Measurements from ENCODE around the gene EPB41L4B. TPM values are rescaled to one million over a fixed set of nuclear protein-coding genes. Genes with fewer than 3 reads are reported as not detected.

Gene EPB41L4B
- total RNA-seq, 1 experiment from 2014 or later, result not detected

DNA sequence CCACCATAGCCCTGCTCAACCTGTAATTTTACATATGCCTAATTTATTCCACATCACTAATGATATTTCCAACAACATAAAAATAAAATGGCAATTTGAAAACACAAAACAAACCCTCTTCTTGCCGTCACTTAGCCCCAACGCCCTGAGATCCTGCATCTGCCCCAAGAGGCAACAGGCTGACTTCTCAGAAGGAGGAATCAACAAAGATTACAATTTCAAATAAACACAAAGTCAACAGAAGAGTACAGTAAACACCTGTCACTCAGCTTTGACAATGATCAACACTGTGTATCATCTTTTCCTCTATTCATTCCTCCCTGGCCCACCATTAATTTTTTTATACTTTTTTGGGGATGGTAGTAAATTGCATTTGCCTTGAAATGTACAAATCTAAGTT lies 19.8 kb downstream of the EPB41L4B start:
- Histone ChIP-seq H3K9ac (ENCODE audit: low read length) (no peak overlapping the region), H3K4me1 (ENCODE audit: low read length) (no peaks in the 10 kb centered on the region), H3K4me3 (ENCODE audit: low read length) (no peak overlapping the region), H3K27ac (ENCODE audit: low read length) (no peak overlapping the region), H3K9me3 (ENCODE audit: low read length) (no peaks in the 10 kb centered on the region), H4K20me1 (ENCODE audit: insufficient read depth, low read depth, low read length) (no peaks in the 10 kb centered on the region), H3K9me2 (replicated peaks; ENCODE audit: insufficient read depth, low read length) (no peaks in the 10 kb centered on the region), H3K27me3 (ENCODE audit: low read length) (no peaks in the 10 kb centered on the region), H3K36me3 (ENCODE audit: insufficient read depth, low read length) (no peaks in the 10 kb centered on the region), H2AFZ (ENCODE audit: low read length) (no peak overlapping the region), H3K4me2 (ENCODE audit: low read depth, low read length, poor library complexity, severe bottlenecking) (no peak overlapping the region), H3K79me2 (ENCODE audit: low read length) (no peaks in the 10 kb centered on the region)
- no peak for DNase-seq

DNA sequence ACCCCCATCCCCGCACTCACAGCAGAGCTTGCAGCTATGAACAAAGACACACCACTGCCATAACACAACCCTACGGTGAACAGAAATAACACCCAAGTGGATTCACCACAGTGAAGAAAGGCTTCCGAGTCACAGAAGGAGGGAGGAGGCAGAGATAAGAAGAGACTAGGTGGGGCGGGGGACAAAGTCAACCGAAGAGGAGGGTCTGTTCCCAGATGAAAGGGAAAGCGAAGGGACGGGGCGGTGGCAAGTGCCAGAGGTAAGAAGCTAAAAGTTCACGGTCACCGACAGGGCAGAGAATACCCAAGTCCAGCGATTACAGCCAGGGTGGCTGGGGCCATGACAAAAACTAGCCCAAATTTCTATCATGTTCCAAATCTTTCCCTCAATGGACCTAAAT lies 21.0 kb downstream of the EPB41L4B start:
- Histone ChIP-seq H4K20me1 (ENCODE audit: insufficient read depth, low read depth, low read length) (no peaks in the 10 kb centered on the region), H3K9me2 (replicated peaks; ENCODE audit: insufficient read depth, low read length) (no peaks in the 10 kb centered on the region), H3K4me3 (ENCODE audit: low read length) (no peak overlapping the region), H3K9me3 (ENCODE audit: low read length) (no peaks in the 10 kb centered on the region), H3K27ac (ENCODE audit: low read length) (no peak overlapping the region), H3K9ac (ENCODE audit: low read length) (no peak overlapping the region), H3K27me3 (ENCODE audit: low read length) (no peaks in the 10 kb centered on the region), H3K4me1 (ENCODE audit: low read length) (no peaks in the 10 kb centered on the region), H3K79me2 (ENCODE audit: low read length) (no peaks in the 10 kb centered on the region), H2AFZ (ENCODE audit: low read length) (no peak overlapping the region), H3K36me3 (ENCODE audit: insufficient read depth, low read length) (no peaks in the 10 kb centered on the region), H3K4me2 (ENCODE audit: low read depth, low read length, poor library complexity, severe bottlenecking) (no peak overlapping the region)
- DNase-seq, result no peak

DNA sequence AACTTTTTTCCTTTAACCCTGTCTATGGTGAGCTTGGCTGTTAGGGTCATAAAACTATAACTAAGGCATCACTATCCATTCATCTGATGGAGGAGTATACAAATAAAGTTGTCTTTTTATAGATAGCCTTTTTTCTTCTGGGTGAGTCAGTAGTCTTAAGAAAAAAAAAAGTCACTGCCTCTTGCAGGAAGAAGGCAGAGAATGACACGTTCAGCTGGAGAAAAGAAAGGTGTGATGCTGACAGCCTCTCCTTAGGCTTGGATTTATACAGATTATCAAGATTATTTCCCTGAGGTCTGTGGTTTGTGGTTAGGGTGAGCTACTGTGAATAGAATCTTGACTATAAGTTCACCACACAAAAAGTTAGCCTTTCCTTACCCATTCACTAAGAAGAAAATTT lies 23.0 kb downstream of the EPB41L4B start:
- H3K9me3 ChIP-seq (ENCODE audit: low read length), result no peaks in the 10 kb centered on the region
- H4K20me1 ChIP-seq (ENCODE audit: insufficient read depth, low read depth, low read length), result no peaks in the 10 kb centered on the region
- no peaks in the 10 kb centered on the region for H3K36me3 ChIP-seq (ENCODE audit: insufficient read depth, low read length)
- no peak overlapping the region for H3K27ac ChIP-seq (ENCODE audit: low read length)
- H3K9ac ChIP-seq (ENCODE audit: low read length), result no peak overlapping the region
- no peaks in the 10 kb centered on the region for H3K79me2 ChIP-seq (ENCODE audit: low read length)
- H3K4me3 ChIP-seq (ENCODE audit: low read length), result no peak overlapping the region
- DNase-seq, result no peak
- no peaks in the 10 kb centered on the region for H3K9me2 ChIP-seq (replicated peaks; ENCODE audit: insufficient read depth, low read length)
- no peak overlapping the region for H3K4me2 ChIP-seq (ENCODE audit: low read depth, low read length, poor library complexity, severe bottlenecking)
- no peaks in the 10 kb centered on the region for H3K27me3 ChIP-seq (ENCODE audit: low read length)
- no peak overlapping the region for H2AFZ ChIP-seq (ENCODE audit: low read length)
- no peaks in the 10 kb centered on the region for H3K4me1 ChIP-seq (ENCODE audit: low read length)

DNA sequence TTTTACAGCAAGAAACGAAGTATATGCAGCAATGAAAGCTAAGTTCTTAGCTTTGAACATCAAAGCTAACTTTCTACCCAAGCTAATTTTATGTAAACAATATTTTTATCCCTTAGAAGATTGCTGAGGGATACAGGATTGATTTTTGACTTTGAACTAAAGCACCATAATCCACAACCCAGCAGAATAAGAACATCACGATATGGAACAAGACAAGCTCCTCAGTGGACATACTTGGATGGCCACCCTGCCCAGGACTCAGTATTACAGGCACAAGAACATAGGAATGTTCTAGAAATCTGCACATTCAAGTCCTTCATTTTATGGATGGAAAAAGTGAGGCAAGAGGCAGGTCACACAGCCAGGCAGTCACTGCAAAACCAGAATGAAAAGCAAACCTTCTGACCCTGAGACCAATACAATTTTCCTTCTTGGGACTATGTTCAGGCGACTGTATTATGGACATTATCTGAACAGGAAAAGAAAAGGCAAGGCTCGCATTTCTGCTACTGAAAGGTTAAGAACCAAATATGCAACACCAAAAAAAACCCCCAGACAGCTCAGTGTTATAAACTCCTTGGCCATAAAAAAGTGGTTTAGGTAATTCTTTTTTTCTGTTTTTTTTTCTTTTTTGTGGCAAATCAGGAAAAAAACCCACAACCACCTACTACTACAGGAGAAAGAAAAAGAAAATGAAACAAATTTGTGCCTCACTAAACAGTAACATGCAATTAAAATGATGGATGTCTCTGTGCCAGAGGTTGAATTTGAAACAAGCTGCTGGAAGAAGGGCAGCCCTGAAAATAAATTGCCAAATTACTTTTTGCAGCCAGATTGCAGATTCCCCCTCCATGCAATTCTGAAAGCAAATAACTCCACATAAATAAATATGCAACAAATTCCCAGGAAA lies 25.4 kb downstream of the EPB41L4B start:
- Histone ChIP-seq H3K27ac (ENCODE audit: low read length) (no peak overlapping the region), H4K20me1 (ENCODE audit: insufficient read depth, low read depth, low read length) (no peaks in the 10 kb centered on the region), H3K79me2 (ENCODE audit: low read length) (no peaks in the 10 kb centered on the region), H3K9me3 (ENCODE audit: low read length) (no peaks in the 10 kb centered on the region), H3K4me1 (ENCODE audit: low read length) (no peaks in the 10 kb centered on the region), H3K27me3 (ENCODE audit: low read length) (no peaks in the 10 kb centered on the region), H3K9ac (ENCODE audit: low read length) (no peak overlapping the region), H3K36me3 (ENCODE audit: insufficient read depth, low read length) (no peaks in the 10 kb centered on the region), H3K9me2 (replicated peaks; ENCODE audit: insufficient read depth, low read length) (no peaks in the 10 kb centered on the region), H3K4me2 (ENCODE audit: low read depth, low read length, poor library complexity, severe bottlenecking) (no peak overlapping the region), H3K4me3 (ENCODE audit: low read length) (no peak overlapping the region), H2AFZ (ENCODE audit: low read length) (no peak overlapping the region)
- DNase-seq, result no peak

DNA sequence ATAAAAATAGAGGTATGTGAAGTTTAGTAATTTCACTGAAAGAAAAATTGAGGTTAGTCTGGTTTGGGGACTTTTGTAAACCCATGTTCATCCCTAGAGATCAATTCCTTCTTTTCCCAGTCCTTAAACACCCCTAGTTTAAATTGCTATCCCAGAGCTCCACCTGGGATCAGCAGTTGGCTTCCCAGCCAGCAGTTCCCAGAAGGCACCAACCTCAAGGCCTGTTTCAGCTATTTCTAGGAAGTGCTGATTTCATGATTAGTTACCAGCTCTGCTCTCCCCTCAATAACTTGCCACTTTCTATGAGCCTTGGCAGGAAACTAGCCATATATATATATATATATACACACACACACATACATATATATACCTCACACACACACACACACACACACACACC lies 30.5 kb downstream of the EPB41L4B start:
- no peaks in the 10 kb centered on the region for H4K20me1 ChIP-seq (ENCODE audit: insufficient read depth, low read depth, low read length)
- no peak overlapping the region for H2AFZ ChIP-seq (ENCODE audit: low read length)
- no peaks in the 10 kb centered on the region for H3K9me2 ChIP-seq (replicated peaks; ENCODE audit: insufficient read depth, low read length)
- DNase-seq, result no peak
- H3K36me3 ChIP-seq (ENCODE audit: insufficient read depth, low read length), result no peaks in the 10 kb centered on the region
- H3K9me3 ChIP-seq (ENCODE audit: low read length), result no peaks in the 10 kb centered on the region
- H3K4me3 ChIP-seq (ENCODE audit: low read length), result no peak overlapping the region
- no peaks in the 10 kb centered on the region for H3K79me2 ChIP-seq (ENCODE audit: low read length)
- H3K9ac ChIP-seq (ENCODE audit: low read length), result no peak overlapping the region
- H3K27me3 ChIP-seq (ENCODE audit: low read length), result no peaks in the 10 kb centered on the region
- H3K4me2 ChIP-seq (ENCODE audit: low read depth, low read length, poor library complexity, severe bottlenecking), result no peak overlapping the region
- no peaks in the 10 kb centered on the region for H3K4me1 ChIP-seq (ENCODE audit: low read length)
- H3K27ac ChIP-seq (ENCODE audit: low read length), result no peak overlapping the region

DNA sequence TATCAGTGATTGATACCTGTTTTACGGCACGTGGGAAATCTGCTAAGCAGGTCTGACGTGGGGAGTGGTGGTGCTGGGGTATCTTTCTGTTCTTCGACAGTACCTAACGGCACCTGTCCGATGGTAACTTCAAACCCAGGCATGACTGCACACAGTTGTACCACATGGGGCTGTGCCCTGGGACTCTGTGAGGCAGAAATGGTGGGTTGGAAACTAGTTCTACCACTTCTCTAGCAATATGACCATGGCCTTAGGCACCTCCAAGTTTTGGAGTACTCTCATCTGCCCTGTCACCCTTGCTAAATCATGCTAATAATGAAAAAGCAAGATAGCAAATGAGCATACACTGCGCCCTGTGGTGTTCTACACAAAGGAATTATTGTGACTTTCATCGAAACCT lies 30.9 kb downstream of the EPB41L4B start:
- Histone ChIP-seq H3K9me3 (ENCODE audit: low read length) (no peaks in the 10 kb centered on the region), H3K4me1 (ENCODE audit: low read length) (no peaks in the 10 kb centered on the region), H2AFZ (ENCODE audit: low read length) (no peak overlapping the region), H3K36me3 (ENCODE audit: insufficient read depth, low read length) (no peaks in the 10 kb centered on the region), H4K20me1 (ENCODE audit: insufficient read depth, low read depth, low read length) (no peaks in the 10 kb centered on the region), H3K27ac (ENCODE audit: low read length) (no peak overlapping the region), H3K79me2 (ENCODE audit: low read length) (no peaks in the 10 kb centered on the region), H3K4me2 (ENCODE audit: low read depth, low read length, poor library complexity, severe bottlenecking) (no peak overlapping the region), H3K9ac (ENCODE audit: low read length) (no peak overlapping the region), H3K4me3 (ENCODE audit: low read length) (no peak overlapping the region), H3K27me3 (ENCODE audit: low read length) (no peaks in the 10 kb centered on the region), H3K9me2 (replicated peaks; ENCODE audit: insufficient read depth, low read length) (no peaks in the 10 kb centered on the region)
- no peak for DNase-seq

DNA sequence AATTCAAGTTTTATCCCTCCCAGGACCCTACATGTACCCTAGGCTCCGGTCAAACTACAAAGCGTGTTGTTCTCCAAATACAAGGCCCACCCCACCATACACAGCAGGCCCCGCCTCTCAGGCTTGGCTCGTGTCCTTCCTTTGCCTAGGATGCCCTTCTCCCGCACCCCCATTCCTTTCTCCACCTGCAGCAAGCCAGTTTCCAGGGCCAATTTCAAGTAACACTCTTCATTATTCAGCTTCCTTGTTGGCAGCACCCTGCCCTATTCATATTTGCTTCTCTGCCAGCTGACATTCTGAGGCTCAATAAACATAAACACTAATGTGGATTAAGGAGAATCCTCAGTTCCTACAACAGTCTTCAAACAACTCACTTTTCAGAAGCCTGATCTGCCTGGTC lies 31.7 kb downstream of the EPB41L4B start:
- no peaks in the 10 kb centered on the region for H3K79me2 ChIP-seq (ENCODE audit: low read length)
- no peak overlapping the region for H3K9ac ChIP-seq (ENCODE audit: low read length)
- H2AFZ ChIP-seq (ENCODE audit: low read length), result no peak overlapping the region
- H3K27me3 ChIP-seq (ENCODE audit: low read length), result no peaks in the 10 kb centered on the region
- H3K9me3 ChIP-seq (ENCODE audit: low read length), result no peaks in the 10 kb centered on the region
- DNase-seq, result no peak
- H3K9me2 ChIP-seq (replicated peaks; ENCODE audit: insufficient read depth, low read length), result no peaks in the 10 kb centered on the region
- H4K20me1 ChIP-seq (ENCODE audit: insufficient read depth, low read depth, low read length), result no peaks in the 10 kb centered on the region
- H3K4me2 ChIP-seq (ENCODE audit: low read depth, low read length, poor library complexity, severe bottlenecking), result no peak overlapping the region
- no peak overlapping the region for H3K27ac ChIP-seq (ENCODE audit: low read length)
- no peaks in the 10 kb centered on the region for H3K36me3 ChIP-seq (ENCODE audit: insufficient read depth, low read length)
- no peaks in the 10 kb centered on the region for H3K4me1 ChIP-seq (ENCODE audit: low read length)
- H3K4me3 ChIP-seq (ENCODE audit: low read length), result no peak overlapping the region

DNA sequence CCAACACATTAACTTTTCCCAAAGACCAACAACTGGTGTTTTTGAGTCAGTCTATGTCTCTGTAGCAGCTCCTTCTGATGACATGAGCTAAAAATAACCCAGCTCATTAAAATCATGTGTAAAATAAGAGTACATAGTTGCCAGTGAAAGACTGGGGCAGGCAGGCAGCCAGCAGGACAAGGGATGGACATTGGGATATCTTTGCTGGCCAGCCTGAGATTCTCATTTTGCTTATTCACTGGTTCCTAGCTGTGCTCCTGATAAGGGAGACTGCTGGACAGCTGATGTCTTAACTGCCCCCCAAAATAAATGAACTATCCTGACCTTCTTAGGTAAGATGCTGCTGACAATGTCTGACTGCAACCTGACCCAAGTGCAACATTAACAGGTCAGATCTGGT lies 33.9 kb downstream of the EPB41L4B start:
- Histone ChIP-seq H3K27ac (ENCODE audit: low read length) (no peak overlapping the region), H3K9me3 (ENCODE audit: low read length) (no peaks in the 10 kb centered on the region), H3K9me2 (replicated peaks; ENCODE audit: insufficient read depth, low read length) (no peaks in the 10 kb centered on the region), H3K9ac (ENCODE audit: low read length) (no peak overlapping the region), H3K27me3 (ENCODE audit: low read length) (no peaks in the 10 kb centered on the region), H4K20me1 (ENCODE audit: insufficient read depth, low read depth, low read length) (no peaks in the 10 kb centered on the region), H3K4me1 (ENCODE audit: low read length) (no peaks in the 10 kb centered on the region), H3K36me3 (ENCODE audit: insufficient read depth, low read length) (no peaks in the 10 kb centered on the region), H3K79me2 (ENCODE audit: low read length) (no peaks in the 10 kb centered on the region), H2AFZ (ENCODE audit: low read length) (no peak overlapping the region), H3K4me2 (ENCODE audit: low read depth, low read length, poor library complexity, severe bottlenecking) (no peak overlapping the region), H3K4me3 (ENCODE audit: low read length) (no peak overlapping the region)
- no peak for DNase-seq

Measured in Karpas-422 (cell line).